Upper lobe of right lung (tissue), 1 donor: ENCODE measurements around the gene LARGE1. TPM values are rescaled to one million over a fixed set of nuclear protein-coding genes. Genes with fewer than 3 reads are reported as not detected.

Experiments
- ATAC-seq: fragments of 200-7000 bp; cut with Tn5 transposase; one replicate; pipeline ENCODE4 v1.9.1; 2020; ENCODE audit warnings: mild to moderate bottlenecking, moderate library complexity
- DNase-seq: peaks from one replicate; pipeline ENCODE4 v3.0.0-alpha.2; 2020
- H3K27ac ChIP-seq: fragments of 200-600 bp; one replicate; pipeline ENCODE4 v1.8.0; 2022
- H3K27me3 ChIP-seq: fragments of 200-600 bp; one replicate; pipeline ENCODE4 v1.8.0; 2022; ENCODE audit warnings: mild to moderate bottlenecking
- H3K36me3 ChIP-seq: fragments of 200-600 bp; one replicate; pipeline ENCODE4 v1.8.0; 2022
- H3K4me1 ChIP-seq: fragments of 200-600 bp; one replicate; pipeline ENCODE4 v1.8.0; 2022
- H3K4me3 ChIP-seq: fragments of 200-600 bp; one replicate; pipeline ENCODE4 v1.8.0; 2022; ENCODE audit warnings: mild to moderate bottlenecking
- H3K9me3 ChIP-seq: fragments of 200-600 bp; one replicate; pipeline ENCODE4 v1.8.0; 2022
- intact Hi-C: fragments of 100-400 bp; cut with DNase I; formaldehyde crosslinking; loops from one replicate; pipeline ENCODE4 v1.11.0; 2022
- total RNA-seq: library from RNA; stranded (reverse); fragmentation: NEBNext Ultra II Directional; extraction: Animal tissue kit (Norgen Biotek cat#: 25700); gene quantifications from one replicate; pipeline ENCODE4 v1.2.1, GENCODE V29; 2021
- TF ChIP-seq, protein P1 (sequence below): fragments of 200-600 bp; IDR thresholded peaks from one replicate; pipeline ENCODE4 v1.8.0; 2022; ENCODE audit warnings: antibody characterized with exemption
- donor health status: DM: no; HTN: yes; CAD: no; lungs with severe emphysema.

The LARGE1 gene
- total RNA-seq, 1 donor from 2014 or later, result 33.5 TPM

DNA sequence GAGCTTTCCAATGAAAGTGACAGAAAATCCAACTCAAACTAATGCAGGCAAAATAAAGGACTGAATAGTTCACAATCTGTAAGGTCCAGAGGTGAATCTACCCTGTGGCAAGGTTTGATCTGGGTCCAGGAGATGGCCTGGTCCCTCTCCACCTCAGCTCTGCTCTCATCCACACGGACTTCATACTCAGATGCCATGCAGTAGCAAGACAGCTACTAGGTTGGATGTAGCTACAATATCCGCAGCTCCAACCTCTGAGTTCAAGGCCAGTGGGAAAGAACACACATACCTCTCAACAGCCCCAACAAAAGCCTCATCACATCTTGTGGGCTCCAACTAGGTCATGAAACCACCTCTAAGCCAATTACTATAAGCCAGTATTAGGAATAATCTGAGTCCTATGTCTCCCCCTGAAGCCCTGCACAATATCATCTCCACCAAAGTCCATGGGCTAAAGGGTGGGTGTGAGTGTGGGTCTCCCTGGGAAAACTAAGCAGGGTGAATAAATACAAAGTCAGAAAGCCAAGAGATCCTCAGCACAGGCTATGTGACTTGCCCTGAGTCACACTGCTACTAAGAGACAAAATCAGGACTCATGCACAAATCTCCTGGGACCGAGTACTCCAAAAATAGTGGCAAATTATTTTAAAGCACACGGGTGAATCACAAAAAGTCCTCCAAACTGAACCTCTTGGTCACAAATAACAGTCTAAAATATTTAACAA, 78.8 kb downstream of the LARGE1 start:
- intact Hi-C loops, result no loop called here
- no peaks in the 10 kb centered on the region for H3K9me3 ChIP-seq
- H3K4me1 ChIP-seq, result peaks cover 13% of the 10 kb centered on the region
- H3K27me3 ChIP-seq, result no peaks in the 10 kb centered on the region
- DNase-seq (no peak), ATAC-seq (no peak)
- no peaks in the 10 kb centered on the region for H3K36me3 ChIP-seq
- H3K4me3 ChIP-seq, result no peak overlapping the region
- TF ChIP-seq, protein P1, sequence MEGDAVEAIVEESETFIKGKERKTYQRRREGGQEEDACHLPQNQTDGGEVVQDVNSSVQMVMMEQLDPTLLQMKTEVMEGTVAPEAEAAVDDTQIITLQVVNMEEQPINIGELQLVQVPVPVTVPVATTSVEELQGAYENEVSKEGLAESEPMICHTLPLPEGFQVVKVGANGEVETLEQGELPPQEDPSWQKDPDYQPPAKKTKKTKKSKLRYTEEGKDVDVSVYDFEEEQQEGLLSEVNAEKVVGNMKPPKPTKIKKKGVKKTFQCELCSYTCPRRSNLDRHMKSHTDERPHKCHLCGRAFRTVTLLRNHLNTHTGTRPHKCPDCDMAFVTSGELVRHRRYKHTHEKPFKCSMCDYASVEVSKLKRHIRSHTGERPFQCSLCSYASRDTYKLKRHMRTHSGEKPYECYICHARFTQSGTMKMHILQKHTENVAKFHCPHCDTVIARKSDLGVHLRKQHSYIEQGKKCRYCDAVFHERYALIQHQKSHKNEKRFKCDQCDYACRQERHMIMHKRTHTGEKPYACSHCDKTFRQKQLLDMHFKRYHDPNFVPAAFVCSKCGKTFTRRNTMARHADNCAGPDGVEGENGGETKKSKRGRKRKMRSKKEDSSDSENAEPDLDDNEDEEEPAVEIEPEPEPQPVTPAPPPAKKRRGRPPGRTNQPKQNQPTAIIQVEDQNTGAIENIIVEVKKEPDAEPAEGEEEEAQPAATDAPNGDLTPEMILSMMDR, result no peak
- no peak overlapping the region for H3K27ac ChIP-seq

- Histone ChIP-seq H3K27me3 (no peaks in the 10 kb centered on the region), H3K4me1 (peaks cover 18% of the 10 kb centered on the region), H3K36me3 (no peaks in the 10 kb centered on the region), H3K9me3 (no peaks in the 10 kb centered on the region), H3K27ac (no peak overlapping the region), H3K4me3 (no peak overlapping the region)
- TF ChIP-seq, protein P1, result no peak
- DNase-seq (no peak), ATAC-seq (no peak)
- intact Hi-C loops, result no loop called here
Observed at GRCh38 chr22:33838644-33839043, 81.6 kb downstream of the LARGE1 start.

DNA sequence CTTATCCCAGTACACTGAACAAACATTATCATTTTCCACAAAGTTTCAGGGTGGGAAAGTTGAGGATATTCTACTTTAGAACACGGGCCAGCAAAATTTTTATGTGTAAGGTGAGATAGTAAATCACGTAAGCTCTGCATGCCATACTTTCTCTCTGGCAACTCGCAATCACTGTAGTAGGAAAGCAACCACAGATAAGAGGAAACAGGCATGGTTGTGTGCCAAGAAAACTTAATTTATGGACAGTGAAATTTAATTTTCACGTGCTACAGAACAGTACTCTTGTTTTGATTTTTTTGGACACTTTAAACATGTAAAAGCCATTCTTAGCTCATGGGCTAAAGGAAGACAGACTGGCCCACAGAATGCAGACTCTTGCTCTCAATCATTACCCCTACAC, 82.5 kb downstream of the LARGE1 start:
- H3K27me3 ChIP-seq, result no peaks in the 10 kb centered on the region
- peaks cover 18% of the 10 kb centered on the region for H3K4me1 ChIP-seq
- DNase-seq (no peak), ATAC-seq (no peak)
- no peak overlapping the region for H3K4me3 ChIP-seq
- intact Hi-C loops, result no loop called here
- H3K9me3 ChIP-seq, result no peaks in the 10 kb centered on the region
- TF ChIP-seq, protein P1, result no peak
- H3K27ac ChIP-seq, result no peak overlapping the region
- no peaks in the 10 kb centered on the region for H3K36me3 ChIP-seq

GRCh38 chr22:33835265-33835664, 85.0 kb downstream of the LARGE1 start:
- Histone ChIP-seq H3K36me3 (no peaks in the 10 kb centered on the region), H3K4me3 (no peak overlapping the region), H3K27me3 (no peaks in the 10 kb centered on the region), H3K9me3 (no peaks in the 10 kb centered on the region), H3K4me1 (peaks cover 22% of the 10 kb centered on the region), H3K27ac (no peak overlapping the region)
- intact Hi-C loops, result no loop called here
- DNase-seq, result no peak
- no peak for ATAC-seq
- TF ChIP-seq, protein P1, result no peak

DNA sequence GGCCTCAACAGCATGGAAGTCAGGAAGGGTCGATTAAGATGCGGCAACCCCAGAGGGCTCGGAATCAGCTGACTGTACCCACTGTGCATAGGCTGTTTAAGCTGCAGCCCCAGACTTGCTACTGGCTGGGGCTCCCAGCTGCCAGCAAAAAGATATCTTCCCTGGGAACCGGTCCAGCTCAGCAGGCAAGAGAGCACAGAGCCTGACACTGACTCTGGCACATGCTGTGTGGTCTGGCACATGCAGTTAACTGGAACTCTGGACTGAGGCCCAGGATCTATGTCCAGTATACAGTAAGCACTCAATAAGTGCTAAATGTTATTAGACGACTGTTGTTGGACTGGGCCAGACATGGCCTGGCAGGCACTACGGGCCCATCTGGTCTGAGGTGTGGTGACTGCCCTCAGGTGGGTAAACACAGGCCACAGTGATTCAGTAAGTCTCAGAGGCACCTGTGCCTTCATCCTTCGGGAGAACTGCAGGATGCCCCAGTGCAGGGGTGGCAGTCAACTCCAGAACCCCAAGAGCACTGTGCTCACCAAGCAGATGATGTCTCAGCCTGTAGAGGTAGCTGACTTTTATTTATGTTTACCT, 87.6 kb downstream of the LARGE1 start:
- intact Hi-C loops, result no loop called here

More for the DNA sequence above, 87.6 kb downstream of the LARGE1 start:
- Histone ChIP-seq H3K4me1 (peaks cover 16% of the 10 kb centered on the region), H3K36me3 (no peaks in the 10 kb centered on the region), H3K9me3 (no peaks in the 10 kb centered on the region), H3K27me3 (no peaks in the 10 kb centered on the region), H3K4me3 (no peak overlapping the region), H3K27ac (no peak overlapping the region)
- TF ChIP-seq, protein P1, result no peak
- DNase-seq, result no peak
- no peak for ATAC-seq
